HepG2 (cell line): ENCODE data around the gene PPM1F. TPM values are rescaled to one million over a fixed set of nuclear protein-coding genes. Genes with fewer than 3 reads are reported as not detected.

Experiments
- ATAC-seq: fragments of 200-7000 bp; cut with Tn5 transposase; 3 replicates; pipeline ENCODE4 v1.9.1; 2020; ENCODE audit warnings: mild to moderate bottlenecking, moderate library complexity
- BruUV-seq: library from RNA; stranded (reverse); fragments of 400-500 nt; replicated peaks from 2 replicates; lab custom pipeline; 2021; lab: Mats Ljungman, UMichigan
- CTCF ChIA-PET: fragments of 300-600 bp; formaldehyde crosslinking; extraction: SDS; loops from one replicate; lab custom pipeline; 2021; ENCODE audit warnings: low total read pairs, inconsistent platforms, low intra/inter-chr PET ratio; lab: Yijun Ruan, JAX
- POLR2A ChIA-PET: fragments of 350-600 bp; sonication (Branson Sonifier 250); formaldehyde crosslinking; loops from one replicate; lab custom pipeline; 2020; ENCODE audit warnings: antibody characterized with exemption, inconsistent platforms; lab: Yijun Ruan, JAX
- DNase-seq: peaks from one replicate; pipeline ENCODE4 v3.0.0-alpha.2; 2015; ENCODE audit warnings: low spot score
- FAIRE-seq: peaks from 3 replicates; lab custom pipeline; 2011; peaks lifted over from hg19 to GRCh38; lab: Jason Lieb, UNC
- H2AFZ ChIP-seq: one replicate; pipeline ENCODE4 v1.6.1; 2011; ENCODE audit warnings: low read length, inconsistent platforms
- H3K27ac ChIP-seq: fragments of 300-600 bp; 3 replicates; pipeline ENCODE4 v1.8.0; 2011; ENCODE audit warnings: mixed run types, mild to moderate bottlenecking, mixed read lengths, low read length, inconsistent platforms; ENCODE audit not compliant: insufficient read depth; ENCODE audit errors: extremely low read length
- H3K27me3 ChIP-seq, 2 experiments: fragments of 200-600 bp in 1 of 2; 2 replicates in 1 of 2; 3 replicates in 1 of 2; pipeline versions ENCODE4 v1.6.0 to v1.8.0; 2011; ENCODE audit warnings: low read length in 2 of 2, mild to moderate bottlenecking in 2 of 2, moderate library complexity in 2 of 2, inconsistent platforms in 1 of 2; ENCODE audit not compliant: insufficient read depth in 2 of 2, control insufficient read depth in 1 of 2
- H3K36me3 ChIP-seq, 2 experiments: fragments of 200-600 bp in 1 of 2; replicated peaks in 1 of 2; 2 replicates in 1 of 2; 3 replicates in 1 of 2; pipeline versions ENCODE4 v1.5.1 to v1.8.0; 2011; ENCODE audit warnings: low read length in 2 of 2, inconsistent platforms in 1 of 2; ENCODE audit not compliant: insufficient read depth in 2 of 2, control insufficient read depth in 1 of 2
- H3K4me1 ChIP-seq: 2 replicates; pipeline ENCODE4 v1.5.1; 2012; ENCODE audit warnings: low read length, inconsistent platforms; ENCODE audit not compliant: insufficient read depth
- H3K4me2 ChIP-seq: 2 replicates; pipeline ENCODE4 v1.6.0; 2011; ENCODE audit warnings: low read depth, low read length, inconsistent platforms
- H3K4me3 ChIP-seq, 3 experiments: fragments of 200-600 bp in 1 of 3; sonication (generic), shearing (Covaris generic) in 1 of 3; replicated peaks in 1 of 3; 2 replicates each; pipeline ENCODE4 v1.5.1; 2011 to 2016; ENCODE audit warnings: low read length in 3 of 3, inconsistent platforms in 2 of 3, low read depth in 2 of 3, mild to moderate bottlenecking in 2 of 3, control low read depth in 1 of 3, mixed read lengths in 1 of 3; ENCODE audit not compliant: insufficient read depth in 1 of 3
- H3K79me2 ChIP-seq: one replicate; pipeline ENCODE4 v1.6.1; 2011; ENCODE audit warnings: low read length, inconsistent platforms; ENCODE audit not compliant: insufficient read depth
- H3K9ac ChIP-seq: 2 replicates; pipeline ENCODE4 v1.6.0; 2011; ENCODE audit warnings: mild to moderate bottlenecking, low read depth, low read length, inconsistent platforms; ENCODE audit not compliant: insufficient read depth
- H3K9me3 ChIP-seq: 2 replicates; pipeline ENCODE4 v1.5.1; 2012; ENCODE audit warnings: mild to moderate bottlenecking, low read length
- H4K20me1 ChIP-seq: 2 replicates; pipeline ENCODE4 v1.6.0; 2011; ENCODE audit warnings: inconsistent platforms, mild to moderate bottlenecking, low read length, moderate library complexity; ENCODE audit not compliant: insufficient read depth
- DMAP1 ChIP-seq: IDR thresholded peaks from 2 replicates; pipeline ENCODE4 v1.6.1; 2016
- GATA4 ChIP-seq: sonication (generic); IDR thresholded peaks from 2 replicates; pipeline ENCODE4 v1.6.1; 2016; ENCODE audit warnings: antibody characterized with exemption, low read depth, borderline replicate concordance
- IKZF1 ChIP-seq: fragments of 450-650 bp; IDR thresholded peaks from 2 replicates; pipeline ENCODE4 v1.7.1; 2016
- SMAD1 ChIP-seq: sonication (generic); formaldehyde crosslinking; IDR thresholded peaks from 2 replicates; pipeline ENCODE4 v1.4.0; 2020; ENCODE audit warnings: missing genetic modification reagents, low read depth, mild to moderate bottlenecking, borderline replicate concordance
- TARDBP ChIP-seq: sonication (generic); formaldehyde crosslinking; IDR thresholded peaks from 2 replicates; pipeline ENCODE4 v1.8.0; 2022; ENCODE audit warnings: mild to moderate bottlenecking, missing genetic modification reagents
- TFE3 ChIP-seq: IDR thresholded peaks from 2 replicates; pipeline ENCODE4 v1.6.1; 2016
- THYN1 ChIP-seq: sonication (generic); formaldehyde crosslinking; IDR thresholded peaks from 2 replicates; pipeline ENCODE4 v1.8.1; 2023; ENCODE audit warnings: low read depth, mild to moderate bottlenecking, moderate library complexity, missing genetic modification reagents, borderline replicate concordance
- TOPORS ChIP-seq: sonication (generic); formaldehyde crosslinking; IDR thresholded peaks from 2 replicates; pipeline ENCODE4 v1.8.0; 2023; ENCODE audit warnings: mild to moderate bottlenecking, missing genetic modification reagents
- U2AF1 ChIP-seq: fragments of 200-400 bp; formaldehyde crosslinking; optimal IDR thresholded peaks from 2 replicates; pipeline ENCODE3; 2017; ENCODE audit warnings: mild to moderate bottlenecking, low read depth, low read length
- ZFP37 ChIP-seq: sonication (generic); formaldehyde crosslinking; IDR thresholded peaks from 2 replicates; pipeline ENCODE4 v1.4.0; 2020; ENCODE audit warnings: missing genetic modification reagents, borderline replicate concordance
- ZFP82 ChIP-seq: sonication (generic); formaldehyde crosslinking; IDR thresholded peaks from 2 replicates; pipeline ENCODE4 v1.5.1; 2020; ENCODE audit warnings: mild to moderate bottlenecking, missing genetic modification reagents, borderline replicate concordance
- ZNF563 ChIP-seq: sonication (generic); formaldehyde crosslinking; IDR thresholded peaks from 2 replicates; pipeline ENCODE4 v1.8.0; 2022; ENCODE audit warnings: mild to moderate bottlenecking, moderate library complexity, missing genetic modification reagents
- ZNF629 ChIP-seq: sonication (generic); formaldehyde crosslinking; conservative IDR thresholded peaks from 2 replicates; pipeline ENCODE4 v1.5.0; 2020; ENCODE audit warnings: missing genetic modification reagents
- ZNF850 ChIP-seq: sonication (generic); formaldehyde crosslinking; conservative IDR thresholded peaks from 2 replicates; pipeline ENCODE4 v1.9.0; 2021; ENCODE audit warnings: mild to moderate bottlenecking, missing genetic modification reagents
- ZSCAN25 ChIP-seq: sonication (generic); formaldehyde crosslinking; IDR thresholded peaks from 2 replicates; pipeline ENCODE4 v1.8.0; 2022; ENCODE audit warnings: mild to moderate bottlenecking, missing genetic modification reagents
- WGBS: methylation state at CpG from one replicate; pipeline ENCODE4 v1.1.6; 2017; ENCODE audit warnings: low lambda C conversion rate; 5-methylcytosine and 5-hydroxymethylcytosine counted together
- in situ Hi-C: cut with HindIII; loops from 2 replicates; pipeline ENCODE4 v1.10.0; 2017; ENCODE audit warnings: low pct_unique_long_range_greater_than_20kb; ENCODE audit not compliant: extremely low pct_ligation_motif_present
- intact Hi-C: fragments of 100-400 bp; cut with micrococcal nuclease; formaldehyde crosslinking; loops from one replicate; pipeline ENCODE4 v1.10.0; 2022; ENCODE audit not compliant: unreplicated experiment
- polyA plus RNA-seq, 8 experiments: library from polyadenylated mRNA; depleted of rRNA in 3 of 8; stranded (reverse) in 7 of 8; unstranded in 1 of 8; fragments of >200 nt; fragmentation: Illumina TruSeq in 4 of 8; extraction: Trizol in 4 of 8; gene quantifications; 2 replicates each; pipeline versions ENCODE4 v1.2.1 to v1.2.3, GENCODE V29; 2011 to 2016; ENCODE audit warnings: low read depth in 4 of 8, missing spikeins in 1 of 8, mixed read lengths in 1 of 8; ENCODE audit not compliant: insufficient read depth in 1 of 8
- total RNA-seq, 5 experiments: library from RNA; depleted of rRNA; stranded (reverse); fragments of >200 nt; fragmentation: Illumina TruSeq; extraction: Trizol; gene quantifications; 2 replicates each; pipeline ENCODE4 v1.2.3, GENCODE V29; 2016; ENCODE audit warnings: low read depth in 1 of 5
- TF ChIP-seq, protein P1 (sequence below), 2 experiments: fragments of 450-650 bp in 1 of 2; sonication (generic) in 1 of 2; formaldehyde crosslinking; IDR thresholded peaks; 2 replicates each; pipeline versions ENCODE4 v1.5.0 to v1.8.0; 2020 to 2022; ENCODE audit warnings: mild to moderate bottlenecking in 1 of 2, missing genetic modification reagents in 1 of 2

PPM1F gene
- total and polyA plus RNA-seq, 2 of the 13 experiments (the other 11 are each of a cell fraction or from before 2014, with no cell fraction given), result 11.0 to 19.6 TPM

- TF ChIP-seq ZNF629 (CRISPR knock-in tag) (no peak), IKZF1 (no peak), GATA4 (no peak), THYN1 (no peak), ZNF850 (CRISPR knock-in tag) (no peak), ZSCAN25 (CRISPR knock-in tag) (no peak)
Observed at GRCh38 chr22:21948824-21949568, 3.7 kb downstream of the PPM1F start (continued).

GRCh38 chr22:21948390-21948789, 4.3 kb downstream of the PPM1F start:
- CTCF ChIA-PET, result no interaction called here
- peaks cover 5 to 17% of the 10 kb centered on the region in 2 experiments; a peak in 3 of 5 replicates for H3K36me3 ChIP-seq

More at GRCh38 chr22:21948390-21948789, 4.3 kb downstream of the PPM1F start:
- Histone ChIP-seq H3K27ac (no peak overlapping the region), H3K4me3 (no peak overlapping the region), H3K79me2 (no peaks in the 10 kb centered on the region), H3K4me1 (peaks cover 16% of the 10 kb centered on the region), H3K4me2 (no peak overlapping the region), H4K20me1 (peaks cover 7% of the 10 kb centered on the region; the same call in 1 of the 2 replicates), H3K9ac (no peak overlapping the region), H3K27me3 (no peaks in the 10 kb centered on the region; a peak in 1 of 5 replicates), H3K9me3 (no peaks in the 10 kb centered on the region)
- DNase-seq (no peak), ATAC-seq (no peak), FAIRE-seq (no peak)
- no TSS peak for BruUV-seq
- POLR2A ChIA-PET, result no interaction called here
- in situ Hi-C loops, result loop anchor here (5.0 kb wide), 1 partner anchor 236 kb away; no protein-coding TSS in a partner anchor
- intact Hi-C loops, result no loop called here
- 80% methylated on average over 7 of the region's 8 CpGs for WGBS
- no peak for TF ChIP-seq TARDBP (CRISPR knock-in tag)
- no peak for TF ChIP-seq ZNF563 (CRISPR knock-in tag)
- TF ChIP-seq ZFP37 (CRISPR knock-in tag), result no peak
- TF ChIP-seq, protein P1, sequence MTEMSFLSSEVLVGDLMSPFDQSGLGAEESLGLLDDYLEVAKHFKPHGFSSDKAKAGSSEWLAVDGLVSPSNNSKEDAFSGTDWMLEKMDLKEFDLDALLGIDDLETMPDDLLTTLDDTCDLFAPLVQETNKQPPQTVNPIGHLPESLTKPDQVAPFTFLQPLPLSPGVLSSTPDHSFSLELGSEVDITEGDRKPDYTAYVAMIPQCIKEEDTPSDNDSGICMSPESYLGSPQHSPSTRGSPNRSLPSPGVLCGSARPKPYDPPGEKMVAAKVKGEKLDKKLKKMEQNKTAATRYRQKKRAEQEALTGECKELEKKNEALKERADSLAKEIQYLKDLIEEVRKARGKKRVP (CRISPR knock-in tag; IDR thresholded peaks at IDR 0.05), result no peak
- TF ChIP-seq DMAP1 (CRISPR knock-in tag), result no peak
- no peak for TF ChIP-seq ZFP82 (CRISPR knock-in tag)
- TF ChIP-seq SMAD1 (CRISPR knock-in tag), result no peak
- no peak for TF ChIP-seq TFE3 (CRISPR knock-in tag)
- no peak for TF ChIP-seq U2AF1
- TF ChIP-seq TOPORS (CRISPR knock-in tag), result no peak
- TF ChIP-seq, all 625 proteins: peak for 0
- H2AFZ ChIP-seq, result no peak overlapping the region
